ENCODE measurements around the gene CTNNA2. TPM values are rescaled to one million over a fixed set of nuclear protein-coding genes. Genes with fewer than 3 reads are reported as not detected.

CTNNA2 gene
- total RNA-seq, 2 experiments from 2014 or later, result not detected

GRCh38 chr2:79984476-79984875 lies 471.6 kb downstream of the CTNNA2 start:
- Mint-ChIP-seq H3K27me3 (no peaks in the 10 kb centered on the region), H3K27ac (no peak overlapping the region), H3K4me3 (no peak overlapping the region), H3K9me3 (no peaks in the 10 kb centered on the region), H3K36me3 (ENCODE audit: low read depth) (no peaks in the 10 kb centered on the region), H3K4me1 (no peaks in the 10 kb centered on the region)
- ChIA-PET CTCF (no interaction called here), POLR2A (no interaction called here)
- no peak for DNase-seq

- ChIA-PET POLR2A (no interaction called here), CTCF (no interaction called here)
- H3K27me3 Mint-ChIP-seq, result no peaks in the 10 kb centered on the region
- no peaks in the 10 kb centered on the region for H3K4me1 Mint-ChIP-seq
- no peak for DNase-seq
- H3K4me3 Mint-ChIP-seq, result no peak overlapping the region
- H3K9me3 Mint-ChIP-seq, result no peaks in the 10 kb centered on the region
- H3K27ac Mint-ChIP-seq, result no peak overlapping the region
- H3K36me3 Mint-ChIP-seq (ENCODE audit: low read depth), result no peaks in the 10 kb centered on the region
Observed at GRCh38 chr2:79985145-79985544, 472.3 kb downstream of the CTNNA2 start.

GRCh38 chr2:79985571-79985970 lies 472.7 kb downstream of the CTNNA2 start:
- ChIA-PET CTCF (no interaction called here), POLR2A (no interaction called here)
- Mint-ChIP-seq H3K9me3 (no peaks in the 10 kb centered on the region), H3K27me3 (no peaks in the 10 kb centered on the region), H3K4me3 (no peak overlapping the region), H3K4me1 (no peaks in the 10 kb centered on the region), H3K27ac (no peak overlapping the region), H3K36me3 (ENCODE audit: low read depth) (no peaks in the 10 kb centered on the region)
- no peak for DNase-seq

DNA sequence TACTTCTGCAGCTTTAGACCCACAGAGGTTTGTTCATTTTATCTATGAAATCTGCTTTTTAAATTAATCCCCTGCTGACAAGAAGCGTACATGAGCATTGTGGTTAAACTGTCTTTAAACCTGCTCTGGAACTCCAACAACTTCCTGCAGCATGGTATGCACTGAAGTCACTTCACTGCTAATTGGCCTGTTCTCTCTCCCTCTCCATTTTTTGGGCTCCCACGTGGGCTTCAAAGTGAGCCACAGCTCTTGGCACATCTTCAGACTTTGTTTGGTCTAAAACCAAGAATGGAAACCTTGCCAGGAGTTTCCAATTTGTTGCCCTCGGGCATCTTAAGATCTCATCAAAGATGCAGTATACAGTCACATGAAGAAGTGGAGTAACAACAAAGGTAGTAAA lies 480.3 kb downstream of the CTNNA2 start:
- Mint-ChIP-seq H3K27ac (no peak overlapping the region), H3K27me3 (no peaks in the 10 kb centered on the region), H3K36me3 (ENCODE audit: low read depth) (no peaks in the 10 kb centered on the region), H3K4me3 (no peak overlapping the region), H3K9me3 (no peaks in the 10 kb centered on the region), H3K4me1 (no peaks in the 10 kb centered on the region)
- ChIA-PET POLR2A (no interaction called here), CTCF (no interaction called here)
- DNase-seq, result no peak

- H3K9me3 Mint-ChIP-seq, result no peaks in the 10 kb centered on the region
- no peak overlapping the region for H3K4me3 Mint-ChIP-seq
- no peaks in the 10 kb centered on the region for H3K36me3 Mint-ChIP-seq (ENCODE audit: low read depth)
- ChIA-PET CTCF (no interaction called here), POLR2A (no interaction called here)
- H3K27me3 Mint-ChIP-seq, result no peaks in the 10 kb centered on the region
- no peak for DNase-seq
- no peaks in the 10 kb centered on the region for H3K4me1 Mint-ChIP-seq
- H3K27ac Mint-ChIP-seq, result no peak overlapping the region
Observed at GRCh38 chr2:79994161-79994560, 481.3 kb downstream of the CTNNA2 start.

DNA sequence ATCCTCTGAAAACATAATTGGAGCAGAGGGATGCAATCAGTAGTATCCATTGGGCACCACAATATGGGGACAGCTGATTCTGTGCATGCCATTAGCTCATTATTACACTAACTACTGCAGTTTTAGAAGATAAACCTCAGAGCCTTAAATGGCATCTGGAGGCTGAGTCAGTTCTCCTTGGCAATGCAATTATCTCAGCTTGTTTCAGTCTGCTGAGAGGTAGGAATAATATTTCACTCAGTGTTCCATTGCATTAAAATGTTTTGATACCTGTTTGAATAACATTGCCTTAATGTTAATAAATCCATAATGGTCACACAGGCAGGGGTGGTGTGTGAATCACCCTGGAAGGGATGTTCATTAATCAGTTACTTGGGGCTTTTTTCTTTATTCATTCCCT lies 482.1 kb downstream of the CTNNA2 start:
- H3K4me1 Mint-ChIP-seq, result no peaks in the 10 kb centered on the region
- DNase-seq, result no peak
- H3K27me3 Mint-ChIP-seq, result no peaks in the 10 kb centered on the region
- H3K36me3 Mint-ChIP-seq (ENCODE audit: low read depth), result no peaks in the 10 kb centered on the region
- no peaks in the 10 kb centered on the region for H3K9me3 Mint-ChIP-seq
- ChIA-PET CTCF (no interaction called here), POLR2A (no interaction called here)
- no peak overlapping the region for H3K4me3 Mint-ChIP-seq
- H3K27ac Mint-ChIP-seq, result no peak overlapping the region

DNA sequence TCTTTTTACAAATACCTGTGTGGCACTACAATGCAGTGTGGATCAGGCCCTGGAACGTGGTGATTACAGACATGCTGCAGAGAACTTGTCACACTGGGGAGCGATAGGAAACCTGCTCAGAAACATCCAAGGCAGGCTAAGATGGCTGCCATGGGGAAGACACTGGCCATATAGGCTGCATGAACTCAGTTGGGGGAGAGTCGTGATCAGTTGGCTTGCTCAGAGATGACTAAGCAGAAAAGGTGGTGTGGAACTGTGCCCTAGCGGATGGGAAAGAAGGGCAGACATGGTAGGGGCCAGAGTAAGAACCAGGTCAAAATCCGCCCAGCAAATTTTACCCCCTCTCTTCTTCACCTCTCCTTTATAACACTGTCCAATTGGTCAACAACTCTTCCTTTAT lies 483.9 kb downstream of the CTNNA2 start:
- no peaks in the 10 kb centered on the region for H3K36me3 Mint-ChIP-seq (ENCODE audit: low read depth)
- POLR2A ChIA-PET, result no interaction called here
- no peaks in the 10 kb centered on the region for H3K4me1 Mint-ChIP-seq
- no peaks in the 10 kb centered on the region for H3K27me3 Mint-ChIP-seq
- H3K27ac Mint-ChIP-seq, result no peak overlapping the region
- no peak for DNase-seq
- CTCF ChIA-PET, result no interaction called here
- no peak overlapping the region for H3K4me3 Mint-ChIP-seq
- no peaks in the 10 kb centered on the region for H3K9me3 Mint-ChIP-seq

DNA sequence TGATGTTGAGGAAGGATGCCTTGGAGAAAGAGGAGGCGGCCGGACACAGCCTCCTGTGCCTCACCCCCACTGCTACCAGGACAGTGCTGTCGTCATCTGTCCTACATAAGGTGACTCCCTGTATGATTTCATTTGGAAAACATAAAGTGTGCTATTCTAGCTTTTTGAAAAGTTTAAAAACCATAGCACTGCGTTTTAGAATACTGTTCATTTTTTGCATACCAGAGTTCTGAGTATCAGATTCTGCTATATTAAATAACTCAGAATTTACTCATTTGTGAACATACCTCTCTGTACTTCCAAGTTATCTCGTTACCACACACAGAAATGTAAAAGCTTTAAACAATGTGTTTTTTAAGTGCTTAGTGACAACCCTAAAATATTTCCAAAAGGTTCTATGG lies 488.9 kb downstream of the CTNNA2 start:
- ChIA-PET CTCF (no interaction called here), POLR2A (no interaction called here)
- Mint-ChIP-seq H3K4me1 (no peaks in the 10 kb centered on the region), H3K36me3 (ENCODE audit: low read depth) (no peaks in the 10 kb centered on the region), H3K27ac (no peak overlapping the region), H3K9me3 (no peaks in the 10 kb centered on the region), H3K27me3 (no peaks in the 10 kb centered on the region), H3K4me3 (no peak overlapping the region)
- no peak for DNase-seq

DNA sequence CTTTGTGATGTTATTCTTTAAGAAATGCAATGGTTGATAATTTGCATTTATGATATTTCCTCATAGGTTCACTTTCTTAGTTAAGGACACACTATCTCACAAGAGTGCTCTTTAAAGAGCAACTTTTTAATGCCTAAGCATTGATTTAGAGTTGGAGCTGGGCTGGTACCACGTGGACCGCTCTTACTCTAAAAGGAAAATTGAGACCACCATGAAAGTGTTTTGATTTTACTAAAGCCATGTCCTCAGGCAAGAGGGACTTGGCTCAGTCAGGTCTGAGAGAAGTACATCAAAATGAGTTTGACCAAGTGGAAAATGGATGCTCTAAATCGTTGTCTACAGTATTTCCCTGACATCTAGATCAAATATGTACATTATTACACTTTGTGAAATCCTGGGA lies 489.3 kb downstream of the CTNNA2 start:
- Mint-ChIP-seq H3K27me3 (no peaks in the 10 kb centered on the region), H3K36me3 (ENCODE audit: low read depth) (no peaks in the 10 kb centered on the region), H3K4me1 (no peaks in the 10 kb centered on the region), H3K9me3 (no peaks in the 10 kb centered on the region), H3K27ac (no peak overlapping the region), H3K4me3 (no peak overlapping the region)
- DNase-seq, result no peak
- ChIA-PET POLR2A (no interaction called here), CTCF (no interaction called here)

- H3K4me3 Mint-ChIP-seq, result no peak overlapping the region
- H3K27ac Mint-ChIP-seq, result no peak overlapping the region
- no peaks in the 10 kb centered on the region for H3K9me3 Mint-ChIP-seq
- no peak for DNase-seq
- no peaks in the 10 kb centered on the region for H3K36me3 Mint-ChIP-seq (ENCODE audit: low read depth)
- H3K4me1 Mint-ChIP-seq, result no peaks in the 10 kb centered on the region
- POLR2A ChIA-PET, result no interaction called here
- no peaks in the 10 kb centered on the region for H3K27me3 Mint-ChIP-seq
- CTCF ChIA-PET, result no interaction called here
Observed at GRCh38 chr2:80002568-80003157, 489.8 kb downstream of the CTNNA2 start.

GRCh38 chr2:80007777-80008503 lies 495.1 kb downstream of the CTNNA2 start:
- ChIA-PET POLR2A (no interaction called here), CTCF (no interaction called here)
- no peaks in the 10 kb centered on the region for H3K27me3 Mint-ChIP-seq
- H3K27ac Mint-ChIP-seq, result no peak overlapping the region
- no peak overlapping the region for H3K4me3 Mint-ChIP-seq
- DNase-seq, result no peak
- no peaks in the 10 kb centered on the region for H3K9me3 Mint-ChIP-seq
- no peaks in the 10 kb centered on the region for H3K36me3 Mint-ChIP-seq (ENCODE audit: low read depth)
- H3K4me1 Mint-ChIP-seq, result no peaks in the 10 kb centered on the region

- Mint-ChIP-seq H3K4me1 (no peaks in the 10 kb centered on the region), H3K9me3 (no peaks in the 10 kb centered on the region), H3K4me3 (no peak overlapping the region), H3K27ac (no peak overlapping the region), H3K36me3 (ENCODE audit: low read depth) (no peaks in the 10 kb centered on the region), H3K27me3 (no peaks in the 10 kb centered on the region)
- POLR2A ChIA-PET, result no interaction called here
- DNase-seq, result no peak
- CTCF ChIA-PET, result no interaction called here
Observed at GRCh38 chr2:80008596-80008995, 495.7 kb downstream of the CTNNA2 start.

GRCh38 chr2:80009211-80009610 lies 496.4 kb downstream of the CTNNA2 start:
- Mint-ChIP-seq H3K27me3 (no peaks in the 10 kb centered on the region), H3K4me3 (no peak overlapping the region), H3K27ac (no peak overlapping the region), H3K9me3 (no peaks in the 10 kb centered on the region), H3K36me3 (ENCODE audit: low read depth) (no peaks in the 10 kb centered on the region), H3K4me1 (no peaks in the 10 kb centered on the region)
- no peak for DNase-seq
- ChIA-PET CTCF (no interaction called here), POLR2A (no interaction called here)

DNA sequence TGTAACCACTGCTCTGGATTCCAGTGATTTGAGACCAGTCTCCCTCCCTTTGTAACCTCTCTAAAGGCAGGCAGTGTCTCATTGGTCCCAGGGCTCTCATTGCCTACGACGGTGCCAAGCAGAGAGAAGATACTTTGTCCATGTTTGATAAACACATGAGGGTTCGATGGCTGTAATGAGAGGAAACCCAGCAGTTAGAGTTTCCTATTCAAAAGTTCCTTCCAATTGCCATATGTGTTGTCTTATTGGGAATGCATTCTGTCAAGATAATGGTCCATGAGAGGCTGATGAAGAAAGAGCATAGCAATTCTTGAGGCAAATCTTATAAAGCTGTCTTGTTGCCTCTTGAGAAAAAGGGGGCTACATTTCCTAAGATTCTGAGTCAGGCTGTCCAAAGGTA lies 499.2 kb downstream of the CTNNA2 start:
- CTCF ChIA-PET, result no interaction called here
- no peaks in the 10 kb centered on the region for H3K27me3 Mint-ChIP-seq
- no peak overlapping the region for H3K27ac Mint-ChIP-seq
- no peaks in the 10 kb centered on the region for H3K9me3 Mint-ChIP-seq
- DNase-seq, result no peak
- H3K4me3 Mint-ChIP-seq, result no peak overlapping the region
- no peaks in the 10 kb centered on the region for H3K36me3 Mint-ChIP-seq (ENCODE audit: low read depth)
- POLR2A ChIA-PET, result no interaction called here
- no peaks in the 10 kb centered on the region for H3K4me1 Mint-ChIP-seq
